Measurements from ENCODE around the gene SKAP1.
"Not testable (repeated sequence)": the region's sequence is repeated elsewhere in the genome, so short reads cannot be mapped to it uniquely, and the experiment has no call there.

Gene SKAP1

DNA sequence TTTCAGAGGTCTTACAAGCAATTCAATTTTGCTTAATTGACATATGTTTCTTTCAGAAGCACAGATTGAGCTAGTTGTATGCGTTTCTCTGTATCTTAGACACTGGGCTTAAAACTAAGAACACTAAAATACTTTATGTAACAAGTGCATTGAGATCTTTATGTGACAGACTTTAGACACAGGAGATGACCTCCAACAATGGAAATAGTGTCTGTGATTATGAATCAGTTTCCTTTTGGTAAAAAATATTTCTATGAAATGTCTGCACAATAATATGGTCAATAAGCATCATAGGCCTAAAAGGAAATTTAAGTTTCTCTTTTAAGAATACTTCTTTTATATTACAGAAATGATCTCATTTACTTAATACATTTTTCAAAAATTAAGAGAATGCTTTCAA, 153.2 kb downstream of the SKAP1 start:
- DNase-seq, result no peak

DNA sequence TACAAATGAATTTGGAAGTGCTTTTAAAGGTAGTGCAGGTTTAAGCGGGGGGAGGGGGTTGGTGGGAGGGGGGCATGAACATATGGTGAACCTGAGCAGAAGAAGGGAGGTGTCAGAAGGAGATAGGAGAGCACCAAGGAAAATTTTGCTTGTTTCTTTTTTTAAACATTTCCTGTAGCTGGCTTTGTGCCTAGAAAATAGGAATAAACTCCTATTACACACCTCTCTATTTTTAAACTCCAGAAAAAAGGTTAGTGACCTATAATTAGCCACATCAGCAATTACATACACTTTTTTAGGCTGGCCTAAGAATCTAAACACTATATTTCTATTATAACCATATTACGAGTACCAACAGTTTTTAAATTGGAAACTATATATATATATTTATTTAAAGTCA, 159.1 kb downstream of the SKAP1 start:
- DNase-seq, result no peak

DNA sequence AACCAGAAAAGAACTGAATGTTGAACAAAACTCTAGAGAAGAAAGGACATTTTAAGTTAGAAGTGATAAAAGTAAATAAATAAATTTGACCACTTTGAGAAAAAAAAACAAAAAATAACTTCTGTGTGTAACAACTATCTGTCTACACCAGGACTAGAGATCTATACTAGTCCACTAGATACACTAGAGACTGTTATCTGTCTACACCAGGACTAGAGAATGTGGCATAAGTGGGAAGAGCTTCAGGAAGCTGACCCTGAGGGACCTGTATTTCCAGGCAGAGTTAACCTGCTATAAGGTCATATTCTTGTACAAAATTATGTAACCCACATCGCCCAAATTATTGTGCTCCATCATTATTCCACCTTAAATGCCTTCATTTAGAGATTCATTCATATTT, 160.8 kb downstream of the SKAP1 start:
- no peak for DNase-seq

DNA sequence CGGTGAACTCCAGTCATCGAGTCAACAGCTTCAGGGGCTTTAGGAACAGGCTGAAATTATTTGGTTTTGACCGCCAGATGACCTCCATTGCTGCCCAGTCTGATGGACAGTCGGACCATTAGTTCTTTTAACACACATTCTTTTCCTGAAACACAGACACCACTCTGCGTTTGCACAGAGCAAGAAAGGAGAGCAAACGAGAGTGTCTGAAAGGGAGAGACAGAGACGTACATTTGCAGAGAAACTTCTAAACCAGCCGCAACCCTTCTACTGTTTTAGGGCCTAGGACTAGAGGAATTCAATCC, 166.3 kb downstream of the SKAP1 start:
- peak; percentile 50 for DNase-seq

DNA sequence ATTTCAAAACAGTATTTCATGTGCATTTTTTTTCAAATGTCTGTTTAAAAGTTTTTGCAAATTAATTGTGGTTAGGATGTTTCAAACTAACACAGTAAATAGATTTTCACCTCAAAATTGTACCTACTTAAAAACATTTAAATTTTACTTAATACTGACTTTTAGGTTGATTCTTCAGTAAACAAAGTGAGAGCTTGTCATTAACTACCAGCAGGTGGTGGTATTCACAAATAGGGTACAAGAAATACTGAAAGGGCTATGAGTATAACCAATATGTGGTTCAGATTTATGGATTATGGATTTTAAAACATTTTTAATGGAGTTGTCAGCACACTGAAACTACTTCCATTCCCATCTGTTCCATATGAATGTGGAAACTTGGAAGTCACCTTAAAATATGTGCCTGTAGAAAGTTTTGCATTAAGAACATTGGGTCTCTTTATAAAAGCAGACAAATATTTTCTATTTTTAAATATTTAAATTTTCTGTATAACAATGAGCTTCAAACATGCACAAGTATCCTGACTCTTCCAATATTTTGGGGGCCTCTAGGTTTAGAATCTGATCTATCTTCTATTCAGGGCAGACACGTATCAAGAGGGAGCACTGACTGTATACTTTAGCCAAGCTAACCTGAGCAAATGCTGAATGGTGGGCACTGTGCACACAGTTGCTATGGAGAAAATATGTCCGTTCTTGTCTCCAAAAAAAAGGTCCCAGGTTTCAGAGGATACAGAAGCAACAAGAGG, 166.9 kb downstream of the SKAP1 start:
- peak; percentile 58 for DNase-seq

DNA sequence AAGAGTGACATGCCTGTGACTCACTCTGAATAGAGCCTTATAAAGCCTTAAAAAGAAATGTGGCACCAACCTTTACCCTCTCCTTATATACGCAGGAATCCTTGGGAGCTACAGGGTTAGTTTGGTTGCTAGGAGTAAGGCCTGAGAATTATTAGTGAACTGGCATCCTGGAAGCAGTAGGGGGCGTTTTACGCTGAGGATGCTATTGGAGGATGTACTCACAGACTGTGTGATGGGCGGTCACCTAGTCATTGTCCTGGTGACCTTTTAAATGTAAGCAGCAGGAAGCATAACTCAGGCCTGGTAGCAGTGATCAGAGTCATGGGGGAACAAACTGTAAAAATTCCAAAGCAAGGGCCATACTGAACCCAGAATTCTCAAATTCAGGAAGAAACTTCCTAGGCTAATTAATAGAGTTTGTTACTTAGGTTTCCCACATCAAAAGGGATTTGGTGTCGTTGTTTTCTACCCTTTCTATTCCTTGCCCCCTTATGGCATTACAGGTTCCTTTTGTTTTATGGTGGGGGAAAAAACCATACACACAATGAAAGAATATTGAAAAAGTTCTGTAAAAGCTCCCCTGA, 168.6 kb downstream of the SKAP1 start:
- peak; percentile 64 for DNase-seq

DNA sequence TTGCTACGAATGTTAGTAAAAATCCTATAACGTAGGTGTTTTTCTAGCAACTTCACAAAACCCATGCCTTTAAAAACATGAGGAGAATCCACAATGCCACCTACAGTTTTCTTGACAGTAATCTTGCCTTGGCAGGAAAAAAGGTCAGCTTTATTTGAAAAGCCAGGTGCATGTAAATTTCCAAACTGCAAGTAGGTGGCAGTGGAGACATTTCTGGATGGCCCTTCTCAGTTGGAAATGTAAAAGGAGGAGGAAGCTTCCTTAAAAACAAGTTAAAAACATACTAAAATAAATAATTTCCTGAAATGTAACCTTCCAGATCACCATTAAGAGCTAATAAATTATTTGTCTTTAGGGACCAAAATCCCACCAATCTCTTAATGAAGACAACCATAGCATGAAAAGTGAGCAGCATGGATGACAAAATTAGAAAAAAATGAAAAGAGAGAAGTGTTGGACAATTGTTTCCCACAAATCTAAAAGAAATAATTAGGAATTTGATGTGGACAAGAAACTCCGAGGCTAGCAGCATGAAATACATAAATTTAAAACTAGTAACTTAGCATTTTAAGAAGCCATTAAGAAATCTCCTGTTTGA, 170.2 kb downstream of the SKAP1 start:
- DNase-seq, result peak; percentile 82

DNA sequence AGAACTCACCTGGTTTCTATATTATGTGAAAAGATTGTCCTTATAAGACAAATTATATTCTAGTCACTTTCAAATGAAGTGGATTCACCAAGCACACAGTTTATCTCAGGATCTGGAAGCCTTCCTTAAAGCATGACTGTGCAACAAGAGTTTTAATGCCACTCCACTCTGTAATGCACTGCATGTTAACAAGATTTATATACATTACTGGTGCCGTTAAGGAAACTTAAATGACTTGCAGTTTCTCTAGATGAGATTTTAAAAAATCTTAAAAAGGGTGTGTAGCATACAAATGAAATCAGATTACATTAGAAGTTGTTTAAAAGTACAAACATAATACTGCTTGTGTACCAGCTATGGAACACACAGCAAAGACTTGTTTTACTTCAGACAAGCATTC, 171.7 kb downstream of the SKAP1 start:
- DNase-seq, result no peak

DNA sequence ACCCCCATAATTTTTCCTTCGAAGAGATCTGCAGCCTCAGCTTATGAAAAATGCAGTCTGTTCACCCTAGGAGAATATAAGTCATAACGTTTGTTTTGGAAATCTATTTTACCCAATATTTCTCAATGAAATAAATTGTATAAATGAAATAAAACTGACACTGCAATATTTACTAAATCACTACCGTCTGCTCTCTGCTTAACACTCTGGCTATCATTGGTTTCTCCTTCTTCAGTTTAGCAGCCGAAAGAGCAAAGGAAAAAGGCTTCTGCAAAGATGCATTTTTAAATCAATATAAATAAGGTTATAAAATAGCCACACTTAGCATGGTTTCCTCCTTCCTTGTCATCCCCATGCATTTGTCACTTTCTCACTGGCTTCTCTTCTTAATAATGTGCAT, 174.3 kb downstream of the SKAP1 start:
- no peak for DNase-seq

DNA sequence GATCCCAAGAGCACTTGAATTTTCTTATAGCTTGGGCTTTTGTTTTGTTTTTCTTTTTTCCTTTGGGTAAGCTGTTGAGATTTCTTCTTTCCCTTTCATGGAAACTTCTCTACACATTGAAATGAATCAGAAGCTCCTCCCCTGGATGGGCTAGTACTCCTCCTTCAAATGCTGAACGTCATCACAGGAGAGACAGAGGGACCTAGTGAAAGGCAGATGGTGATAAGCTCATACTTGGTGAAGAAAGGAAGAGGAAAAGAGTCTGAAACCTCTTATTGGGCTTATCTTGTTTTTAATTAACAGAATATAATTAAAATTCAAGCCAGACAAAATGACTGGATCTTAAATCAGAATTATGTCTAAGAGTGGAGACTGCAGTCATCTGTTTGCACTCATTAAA, 175.1 kb downstream of the SKAP1 start:
- no peak for DNase-seq

DNA sequence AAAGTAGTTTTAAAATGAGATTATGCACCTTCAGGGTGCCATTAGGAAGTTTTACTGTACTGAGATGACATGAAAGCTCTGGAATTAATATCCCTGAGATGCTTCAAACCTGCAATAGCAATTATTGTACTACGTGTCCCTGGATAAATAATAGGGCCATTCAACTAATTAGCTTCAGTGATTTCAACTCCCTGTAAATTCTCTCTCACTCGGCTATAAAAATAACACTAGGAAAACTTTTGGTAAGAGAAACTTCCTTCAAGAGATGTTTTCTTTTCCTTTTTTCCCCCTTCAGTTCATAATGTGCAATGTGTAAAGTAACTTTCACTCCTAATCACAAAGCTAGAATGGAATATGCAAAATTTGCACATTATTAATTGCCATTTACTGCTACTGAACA, 176.0 kb downstream of the SKAP1 start:
- DNase-seq, result no peak

DNA sequence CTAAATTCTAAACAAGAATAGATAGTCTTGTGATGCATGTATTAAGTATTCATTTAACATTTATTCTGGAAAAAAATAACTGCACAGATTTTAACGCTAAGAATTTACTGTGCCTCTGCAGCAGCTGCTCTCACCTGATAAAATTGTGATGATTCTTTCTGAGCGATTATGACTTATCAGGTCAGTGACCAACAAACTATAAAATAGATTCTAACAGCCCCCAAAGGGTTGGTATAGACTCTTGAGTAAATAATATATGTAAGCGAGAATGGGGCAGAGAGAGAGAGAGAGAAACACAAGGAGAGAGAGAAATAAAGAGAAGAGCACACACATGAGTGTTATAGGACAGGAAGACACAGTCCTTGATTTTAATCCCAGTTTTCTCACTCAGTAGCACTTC, 178.1 kb downstream of the SKAP1 start:
- no peak for DNase-seq

DNA sequence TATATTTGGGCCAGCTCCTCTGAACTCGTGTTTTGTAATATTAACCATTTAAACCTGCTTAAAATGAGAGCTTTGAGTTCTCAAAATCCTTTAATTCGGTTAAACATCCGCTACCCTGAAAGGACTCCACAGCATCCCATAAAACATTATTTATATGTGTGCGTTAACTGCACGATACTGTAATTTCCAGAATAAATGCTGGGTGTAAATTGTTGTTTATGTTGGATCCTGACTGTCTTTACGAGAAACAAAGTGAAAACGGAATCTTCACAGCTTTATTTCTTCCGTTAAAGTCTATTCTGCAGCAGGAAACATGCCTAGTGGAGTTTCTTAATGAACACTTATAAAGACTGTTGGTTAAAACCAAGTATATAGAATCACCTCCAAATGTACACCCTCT, 179.1 kb downstream of the SKAP1 start:
- DNase-seq, result no peak

DNA sequence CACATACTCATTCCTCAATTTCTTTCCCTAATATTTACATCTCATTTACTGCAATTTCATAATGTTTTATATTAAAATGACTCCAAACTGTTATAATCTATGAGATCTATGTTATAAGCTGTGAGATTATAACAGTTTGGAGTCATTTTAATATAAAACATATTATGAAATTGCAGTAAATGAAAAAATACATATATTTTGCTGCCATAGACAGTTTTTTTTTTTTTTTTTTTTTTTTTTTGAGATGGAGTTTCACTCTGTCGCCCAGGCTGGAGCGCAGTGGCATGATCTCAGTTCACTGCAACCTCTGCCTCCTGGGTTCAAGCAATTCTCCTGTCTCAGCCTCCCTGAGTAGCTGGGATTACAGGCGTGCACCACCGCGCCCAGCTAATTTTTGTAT, 180.0 kb downstream of the SKAP1 start:
- DNase-seq, result not testable (repeated sequence)

DNA sequence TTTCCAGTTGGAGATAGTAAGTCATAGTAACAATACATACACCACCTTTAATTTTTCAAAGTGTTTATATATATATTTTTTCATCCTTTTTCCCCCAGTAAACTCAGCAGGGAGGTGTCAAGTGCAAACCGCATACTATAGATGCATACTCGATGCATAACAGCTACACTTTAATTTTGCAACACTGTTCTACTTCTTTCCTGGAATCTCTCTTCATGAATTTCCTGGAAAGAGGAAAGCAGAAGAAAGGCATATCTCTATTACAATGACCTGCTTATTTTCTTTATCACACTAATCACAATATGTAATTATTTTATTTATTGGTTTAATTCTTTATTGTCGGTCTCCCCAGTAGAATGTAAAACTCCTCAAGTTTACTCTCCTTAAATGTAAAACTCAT, 182.4 kb downstream of the SKAP1 start:
- DNase-seq, result no peak

DNA sequence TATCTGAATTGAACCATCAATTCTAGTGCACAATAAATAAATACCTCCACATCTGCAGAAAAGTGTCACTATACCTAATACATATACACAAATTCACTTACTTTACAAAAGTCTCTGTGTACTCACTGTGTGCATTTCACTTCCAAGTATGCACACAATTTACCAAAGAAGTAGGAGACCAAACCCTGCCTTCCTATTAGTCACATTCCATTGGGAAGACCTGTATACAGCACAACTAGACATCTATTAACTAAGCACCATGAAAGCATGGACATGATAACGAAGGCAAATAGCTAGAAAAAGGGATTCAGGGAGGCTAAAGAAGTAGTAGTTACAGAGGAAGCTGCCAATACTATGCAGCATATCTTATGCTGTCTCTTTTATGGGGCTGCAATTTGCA, 183.0 kb downstream of the SKAP1 start:
- no peak for DNase-seq

DNA sequence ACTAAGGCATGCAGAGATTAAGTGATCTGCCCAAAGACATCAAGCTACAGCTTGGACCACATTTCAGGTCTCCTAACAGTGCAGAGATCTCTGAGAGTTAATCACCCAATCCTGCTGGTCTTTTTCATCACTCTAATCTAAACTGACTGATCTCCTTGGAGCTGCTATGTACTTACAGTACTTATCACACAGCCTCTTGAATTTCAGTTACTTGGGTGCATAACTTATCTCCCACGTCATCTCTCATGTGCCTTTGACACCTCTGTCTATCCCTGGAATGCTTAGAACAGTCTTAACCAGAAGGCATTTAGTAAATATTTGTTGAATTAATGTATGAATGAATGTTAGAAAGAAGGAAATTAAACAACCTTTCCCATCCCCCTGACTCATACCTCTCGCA, 183.4 kb downstream of the SKAP1 start:
- no peak for DNase-seq

DNA sequence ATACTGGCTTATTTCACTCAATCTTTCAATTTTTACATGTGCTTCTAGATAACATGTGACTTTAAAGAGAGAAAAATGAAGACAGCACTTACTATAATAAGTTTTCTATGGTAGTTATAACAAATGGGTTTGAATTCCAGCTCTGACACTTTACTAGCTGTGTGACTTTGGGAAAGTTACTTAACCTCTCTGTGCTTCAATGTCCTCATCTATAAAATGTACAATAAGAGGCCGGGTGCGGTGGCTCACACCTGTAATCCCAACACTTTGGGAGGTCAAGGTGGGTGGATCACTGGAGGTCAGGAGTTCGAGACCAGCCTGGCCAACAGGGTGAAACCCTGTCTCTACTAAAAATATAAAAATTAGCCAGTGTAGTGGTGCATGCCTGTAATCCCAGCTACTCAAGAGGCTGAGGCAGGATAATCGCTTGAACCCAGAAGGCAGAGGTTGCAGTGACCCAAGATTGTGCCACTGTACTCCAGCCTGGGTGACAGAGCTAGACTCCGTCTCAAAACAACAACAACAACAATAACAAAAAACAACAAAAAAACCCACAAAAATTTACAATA, 184.5 kb downstream of the SKAP1 start:
- DNase-seq, result not testable (repeated sequence)

DNA sequence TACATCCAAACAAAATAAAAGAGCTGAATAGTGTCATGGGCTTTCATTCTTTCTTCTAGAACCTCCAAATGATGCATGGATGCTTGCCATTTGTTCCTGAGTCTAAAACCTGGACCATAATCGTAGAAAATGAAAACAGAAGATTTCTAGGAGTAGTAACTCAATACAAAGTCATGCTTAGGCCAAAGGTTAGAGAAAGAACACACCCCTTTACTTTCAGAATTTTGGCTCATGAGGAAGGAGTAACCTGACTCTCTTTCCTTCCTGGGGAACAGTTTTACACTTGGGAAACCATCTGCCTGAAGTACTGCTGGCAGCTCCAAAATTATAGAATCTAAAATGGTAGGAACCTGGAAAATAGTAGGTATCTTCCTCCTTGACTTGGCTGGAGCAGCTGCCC, 185.2 kb downstream of the SKAP1 start:
- DNase-seq, result no peak

DNA sequence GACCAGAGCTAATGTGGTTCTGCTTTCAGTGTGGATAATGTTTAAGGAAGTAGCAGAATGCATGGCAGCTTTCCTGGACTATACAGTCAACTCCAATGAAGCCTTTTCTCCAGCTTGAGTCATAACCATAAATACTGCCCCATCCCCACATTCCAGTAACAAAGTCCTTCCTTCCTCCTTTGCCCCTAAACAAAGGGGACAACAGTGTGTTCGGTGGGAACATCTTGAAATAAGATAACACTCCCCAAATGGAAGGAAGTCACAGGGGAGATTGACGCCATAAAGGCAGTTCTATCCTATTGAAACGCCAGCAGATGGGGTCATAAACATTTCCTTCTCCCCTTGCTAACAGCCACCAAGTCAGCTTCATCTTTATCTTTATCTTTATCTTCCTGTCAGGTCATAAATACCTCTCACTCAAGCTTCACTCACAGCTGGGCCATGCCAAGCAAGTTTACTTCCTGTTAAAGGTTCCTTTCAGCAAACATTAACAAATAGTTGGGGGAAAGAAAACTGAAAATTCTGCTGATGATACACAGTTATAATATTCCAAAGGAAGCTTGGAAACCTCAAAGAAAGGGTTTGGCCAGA, 185.8 kb downstream of the SKAP1 start:
- DNase-seq, result no peak

DNA sequence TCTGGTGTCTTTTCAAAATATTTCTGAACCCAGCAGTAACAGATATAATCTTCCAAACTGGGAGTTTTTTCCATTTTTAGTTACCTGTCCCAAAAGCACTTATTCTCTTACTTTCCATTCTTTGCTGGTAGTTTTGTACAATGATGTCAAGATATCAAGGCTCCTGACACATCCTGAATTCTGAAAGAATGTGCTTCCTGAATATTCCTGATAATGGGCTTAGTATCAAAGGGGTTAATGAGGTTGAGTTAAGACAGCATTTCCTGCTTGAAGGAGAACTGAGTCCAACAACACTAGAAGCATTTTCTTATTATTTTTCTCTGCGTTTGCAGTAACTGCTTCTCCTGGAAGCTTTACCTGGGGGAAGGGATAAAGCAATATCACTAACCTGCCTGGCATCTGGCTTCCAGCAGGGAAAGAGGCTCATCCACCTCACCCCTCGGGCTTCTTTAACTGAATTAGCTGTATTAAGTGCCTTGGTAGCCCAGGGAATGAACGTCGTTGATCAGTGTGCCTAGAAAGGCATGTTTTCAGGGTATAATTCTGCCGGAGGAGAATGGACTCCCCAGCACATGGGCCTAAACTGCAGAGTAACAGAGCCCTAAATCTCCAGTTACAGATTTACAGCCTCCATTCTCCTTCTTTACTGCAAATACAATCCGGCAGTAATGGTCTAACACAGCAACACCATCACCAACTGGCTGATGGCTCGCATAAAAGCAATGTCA, 188.1 kb downstream of the SKAP1 start:
- no peak for DNase-seq

DNA sequence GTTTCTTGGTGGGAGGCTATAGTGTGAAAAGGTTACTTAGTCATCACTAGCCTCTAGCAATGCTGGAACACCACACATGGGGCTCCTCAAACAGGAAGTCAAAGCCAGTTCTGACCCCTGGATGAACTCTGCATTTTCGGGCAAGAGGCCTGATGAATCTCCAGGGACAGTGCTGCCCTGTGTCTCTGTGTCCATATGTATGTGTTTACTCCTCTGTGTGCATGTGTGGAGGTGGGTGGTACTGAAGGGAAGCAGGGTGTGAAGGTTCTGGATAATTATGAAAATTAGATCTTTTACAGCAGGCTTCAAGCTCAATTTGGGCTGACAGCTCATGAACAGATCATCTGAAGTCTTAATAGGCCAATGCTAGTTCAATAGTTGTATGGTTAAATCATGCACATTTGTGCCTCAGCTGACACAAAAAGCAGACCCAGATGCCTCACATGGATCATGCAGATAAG, 188.9 kb downstream of the SKAP1 start:
- DNase-seq, result peak; percentile 51

DNA sequence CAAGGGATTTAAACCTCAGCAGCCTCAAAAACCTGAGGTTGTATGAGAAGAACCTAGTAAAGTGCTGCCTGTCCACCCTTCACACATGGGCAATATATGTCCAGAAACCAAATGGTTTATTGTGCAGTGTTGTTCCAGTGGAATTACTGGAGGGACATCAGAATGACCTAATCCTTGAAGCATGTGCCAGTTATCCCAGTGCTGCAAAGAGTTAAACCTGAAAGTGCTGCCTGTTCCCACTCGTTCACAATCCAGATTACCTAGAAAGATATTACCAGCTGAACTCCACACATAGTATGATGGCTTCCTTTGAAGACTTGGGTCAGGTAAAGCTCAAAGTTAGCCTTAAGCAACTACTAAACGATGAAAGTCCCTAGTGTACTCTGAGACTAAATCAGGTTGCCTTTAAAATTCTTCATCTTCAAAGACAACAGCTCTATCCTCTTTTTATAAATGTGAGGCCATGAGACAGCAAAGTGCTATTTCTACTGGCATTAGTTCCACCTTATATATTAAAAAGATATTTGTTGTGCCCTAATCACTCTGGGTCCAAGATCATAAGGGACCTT, 189.4 kb downstream of the SKAP1 start:
- DNase-seq, result no peak

Data from NCI-H1092 treated with DMSO at 0.1 percent for 48 hours (cell line).